Osteocyte (in vitro differentiated cells): ENCODE measurements around the gene GSDMA. TPM values are rescaled to one million over a fixed set of nuclear protein-coding genes. Genes with fewer than 3 reads are reported as not detected.

Experiments
- DNase-seq: peaks from one replicate; pipeline ENCODE4 v3.0.0; 2021; ENCODE audit warnings: mixed read lengths; ENCODE audit not compliant: unreplicated experiment; ENCODE audit errors: extremely low spot score
- H3K27ac Mint-ChIP-seq: one replicate; pipeline ENCODE4 v1.8.0; 2021; ENCODE audit warnings: mild to moderate bottlenecking, mixed read lengths; ENCODE audit not compliant: unreplicated experiment
- H3K27me3 Mint-ChIP-seq: one replicate; pipeline ENCODE4 v1.8.0; 2021; ENCODE audit warnings: mixed read lengths; ENCODE audit not compliant: unreplicated experiment
- H3K36me3 Mint-ChIP-seq: one replicate; pipeline ENCODE4 v1.8.0; 2021; ENCODE audit warnings: mixed read lengths; ENCODE audit not compliant: unreplicated experiment
- H3K4me1 Mint-ChIP-seq: one replicate; pipeline ENCODE4 v1.8.0; 2021; ENCODE audit warnings: mixed read lengths; ENCODE audit not compliant: unreplicated experiment
- H3K4me3 Mint-ChIP-seq: one replicate; pipeline ENCODE4 v1.8.0; 2021; ENCODE audit warnings: mild to moderate bottlenecking, moderate library complexity, mixed read lengths; ENCODE audit not compliant: unreplicated experiment
- H3K9me3 Mint-ChIP-seq: one replicate; pipeline ENCODE4 v1.8.0; 2021; ENCODE audit warnings: mixed read lengths; ENCODE audit not compliant: unreplicated experiment
- total RNA-seq: library from RNA; stranded (reverse); gene quantifications from 2 replicates; pipeline ENCODE4 v1.2.1, GENCODE V29; 2021
- TF ChIP-seq, protein P1 (sequence below): fragments of 200-600 bp; sonication (generic); IDR thresholded peaks from 2 replicates; pipeline ENCODE4 v1.5.0; 2021; ENCODE audit warnings: antibody characterized with exemption, mild to moderate bottlenecking, moderate library complexity

The GSDMA gene
- total RNA-seq, 1 donor from 2014 or later = not detected

DNA sequence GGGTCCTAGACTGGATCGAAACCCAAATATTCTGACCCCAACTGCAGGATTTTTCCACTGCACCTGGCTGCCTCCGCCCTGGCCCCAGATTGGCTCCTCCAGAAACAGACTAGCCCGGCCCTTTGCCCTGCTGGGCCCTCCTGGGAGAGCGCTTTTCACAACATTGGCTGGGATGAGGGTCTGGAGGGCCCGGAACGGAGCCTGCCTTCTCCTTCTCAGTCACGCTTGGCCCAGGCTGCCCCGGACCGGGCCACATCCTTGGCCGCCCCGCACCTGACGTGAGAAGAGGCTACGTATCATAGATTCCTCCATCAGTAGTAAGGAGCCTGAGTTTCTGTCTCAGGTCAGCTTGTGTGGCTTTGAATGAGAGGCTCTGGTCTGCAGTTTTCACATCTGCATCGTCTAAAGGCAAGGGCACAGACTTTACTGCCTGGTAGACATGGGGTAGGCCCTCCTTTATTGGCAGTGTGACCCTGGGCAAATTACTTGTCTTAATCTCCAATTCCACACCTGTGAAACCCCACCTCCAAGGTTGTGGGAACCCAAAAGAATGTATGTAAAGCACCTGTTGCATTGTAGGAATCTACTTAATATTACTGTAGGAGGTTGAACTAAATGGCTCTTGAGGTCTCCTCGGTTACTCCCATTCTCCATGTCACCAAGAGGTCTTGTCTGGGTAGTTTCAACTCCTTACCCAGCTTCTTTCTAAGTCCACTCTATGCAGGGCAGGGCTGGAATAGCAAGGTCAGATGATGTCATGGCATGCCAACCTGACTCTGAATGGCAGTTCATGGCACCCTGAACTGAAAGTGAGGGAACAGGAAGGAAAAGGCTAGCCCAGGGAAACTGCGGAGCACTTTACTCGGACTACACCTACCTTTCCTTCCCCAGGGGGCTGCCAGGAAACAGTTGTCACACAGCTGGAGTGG, 34.6 kb upstream of the GSDMA start:
- H3K4me3 Mint-ChIP-seq = peak overlapping the region; percentile 82
- no peak for DNase-seq

DNA sequence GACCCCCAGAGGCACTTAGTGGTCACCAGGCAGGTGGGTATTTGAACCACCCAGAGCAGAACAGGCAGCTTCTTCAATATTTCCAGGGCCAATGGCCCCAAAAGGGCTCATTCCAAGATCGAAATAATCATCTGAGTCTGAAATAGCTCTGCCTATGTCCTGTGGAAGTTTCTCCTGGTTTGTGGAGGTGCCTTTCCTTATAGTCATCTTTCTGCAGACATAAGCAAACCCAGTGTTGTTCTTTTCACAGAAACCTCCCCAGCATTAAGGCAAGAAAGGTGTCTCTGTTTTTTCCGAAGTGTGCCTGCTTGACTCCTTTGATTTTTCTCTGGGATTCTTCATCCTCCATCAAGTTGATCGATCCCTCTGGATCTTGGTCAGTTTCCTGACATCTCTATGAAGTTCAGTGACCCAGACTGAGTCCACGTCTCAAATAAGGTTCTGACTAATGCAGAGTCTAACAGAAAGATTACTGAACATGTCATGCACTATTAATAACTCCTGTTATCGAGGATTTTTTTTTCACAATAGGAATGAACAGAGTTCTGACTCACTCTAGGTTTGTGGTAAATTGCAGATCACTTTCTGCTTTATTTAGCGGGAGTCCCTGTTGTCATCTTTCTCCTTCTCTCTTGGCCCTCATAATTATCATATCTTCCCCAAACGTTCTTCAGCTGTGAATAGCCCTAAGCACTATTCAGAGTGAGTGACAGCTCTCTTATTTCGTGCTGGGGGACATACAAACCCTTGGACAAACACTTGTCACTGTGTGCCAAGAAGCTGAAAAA, 33.8 kb upstream of the GSDMA start:
- H3K4me1 Mint-ChIP-seq = peaks cover 54% of the 10 kb centered on the region
- TF ChIP-seq, protein P1, sequence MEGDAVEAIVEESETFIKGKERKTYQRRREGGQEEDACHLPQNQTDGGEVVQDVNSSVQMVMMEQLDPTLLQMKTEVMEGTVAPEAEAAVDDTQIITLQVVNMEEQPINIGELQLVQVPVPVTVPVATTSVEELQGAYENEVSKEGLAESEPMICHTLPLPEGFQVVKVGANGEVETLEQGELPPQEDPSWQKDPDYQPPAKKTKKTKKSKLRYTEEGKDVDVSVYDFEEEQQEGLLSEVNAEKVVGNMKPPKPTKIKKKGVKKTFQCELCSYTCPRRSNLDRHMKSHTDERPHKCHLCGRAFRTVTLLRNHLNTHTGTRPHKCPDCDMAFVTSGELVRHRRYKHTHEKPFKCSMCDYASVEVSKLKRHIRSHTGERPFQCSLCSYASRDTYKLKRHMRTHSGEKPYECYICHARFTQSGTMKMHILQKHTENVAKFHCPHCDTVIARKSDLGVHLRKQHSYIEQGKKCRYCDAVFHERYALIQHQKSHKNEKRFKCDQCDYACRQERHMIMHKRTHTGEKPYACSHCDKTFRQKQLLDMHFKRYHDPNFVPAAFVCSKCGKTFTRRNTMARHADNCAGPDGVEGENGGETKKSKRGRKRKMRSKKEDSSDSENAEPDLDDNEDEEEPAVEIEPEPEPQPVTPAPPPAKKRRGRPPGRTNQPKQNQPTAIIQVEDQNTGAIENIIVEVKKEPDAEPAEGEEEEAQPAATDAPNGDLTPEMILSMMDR = no peak
- no peaks in the 10 kb centered on the region for H3K9me3 Mint-ChIP-seq
- H3K27ac Mint-ChIP-seq = peak overlapping the region; percentile 87
- DNase-seq = no peak
- H3K36me3 Mint-ChIP-seq = no peaks in the 10 kb centered on the region
- no peaks in the 10 kb centered on the region for H3K27me3 Mint-ChIP-seq
- peak overlapping the region; percentile 45 for H3K4me3 Mint-ChIP-seq

More for the DNA sequence above, 34.6 kb upstream of the GSDMA start:
- H3K27ac Mint-ChIP-seq = peak overlapping the region; percentile 87
- H3K4me1 Mint-ChIP-seq = peaks cover 55% of the 10 kb centered on the region
- H3K27me3 Mint-ChIP-seq = no peaks in the 10 kb centered on the region
- TF ChIP-seq, protein P1 = no peak
- H3K9me3 Mint-ChIP-seq = no peaks in the 10 kb centered on the region
- peaks cover 2% of the 10 kb centered on the region for H3K36me3 Mint-ChIP-seq

DNA sequence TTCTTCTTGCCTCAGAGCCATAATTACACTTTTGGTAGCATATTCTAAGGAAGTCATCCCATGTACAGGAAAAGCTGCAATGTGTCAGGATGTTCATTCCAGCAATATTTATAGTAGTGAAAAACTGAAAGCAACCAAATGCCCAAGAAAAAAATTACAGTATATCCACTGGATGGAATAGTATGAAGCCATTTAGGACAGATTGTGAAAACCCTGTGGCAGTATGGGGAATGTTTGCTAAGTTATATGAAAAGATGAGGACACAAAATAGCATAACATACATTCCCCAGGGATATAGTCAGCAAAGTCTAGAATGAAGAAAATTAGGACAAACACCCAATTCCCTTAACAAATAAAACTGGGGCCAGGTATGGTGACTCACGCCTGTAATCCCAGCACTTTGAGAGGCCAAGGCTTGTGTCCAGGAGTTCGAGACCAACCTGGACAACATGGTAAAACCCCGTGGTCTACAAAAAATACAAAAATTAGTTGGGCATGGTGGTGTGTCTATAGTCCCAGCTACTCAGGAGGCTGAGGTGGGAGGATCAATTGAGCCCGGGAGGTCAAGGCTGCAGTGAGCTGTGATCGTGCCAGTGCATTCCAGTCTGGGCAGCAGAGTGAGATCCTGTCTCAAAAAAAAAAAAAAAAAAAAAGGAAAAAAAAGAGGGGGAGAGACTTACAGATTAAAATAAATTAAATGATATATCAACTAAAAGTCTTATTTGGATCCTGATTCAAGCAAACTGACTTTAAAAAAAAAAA, 33.0 kb upstream of the GSDMA start:
- Mint-ChIP-seq H3K4me3 (peak overlapping the region; percentile 45), H3K27me3 (no peaks in the 10 kb centered on the region)
- DNase-seq = no peak

DNA sequence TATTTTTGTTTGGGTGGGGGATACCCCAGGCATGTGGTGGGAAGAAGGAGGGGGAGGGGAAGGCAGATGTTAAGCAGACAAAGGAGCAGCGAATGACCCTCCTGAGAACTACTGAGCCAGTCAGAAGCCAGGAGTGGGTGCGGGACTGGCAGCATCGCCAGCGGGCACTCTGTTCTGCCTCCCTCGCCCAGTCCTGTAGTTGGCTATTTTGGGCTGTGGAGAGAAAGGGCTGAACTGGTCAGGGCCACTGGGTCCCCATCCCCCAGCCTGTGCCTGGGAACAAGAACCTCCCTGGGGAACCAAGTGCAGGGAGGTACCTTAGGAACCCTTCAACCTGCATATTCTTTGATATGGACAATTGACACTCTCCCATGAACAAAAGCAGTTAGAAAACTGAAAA, 28.9 kb upstream of the GSDMA start:
- no peaks in the 10 kb centered on the region for H3K36me3 Mint-ChIP-seq
- no peak overlapping the region for H3K27ac Mint-ChIP-seq
- TF ChIP-seq, protein P1 = no peak

More for the DNA sequence above, 33.0 kb upstream of the GSDMA start:
- TF ChIP-seq, protein P1 = no peak
- no peaks in the 10 kb centered on the region for H3K36me3 Mint-ChIP-seq
- peak overlapping the region; percentile 87 for H3K27ac Mint-ChIP-seq
- peaks cover 47% of the 10 kb centered on the region for H3K4me1 Mint-ChIP-seq
- H3K9me3 Mint-ChIP-seq = no peaks in the 10 kb centered on the region

More for the DNA sequence above, 28.9 kb upstream of the GSDMA start:
- H3K4me1 Mint-ChIP-seq = peaks cover 15% of the 10 kb centered on the region
- no peak for DNase-seq
- H3K4me3 Mint-ChIP-seq = no peak overlapping the region
- H3K9me3 Mint-ChIP-seq = no peaks in the 10 kb centered on the region
- H3K27me3 Mint-ChIP-seq = no peaks in the 10 kb centered on the region
